Adrenal gland (tissue), 12 donors: Measurements from ENCODE around the gene KLHL14. TPM values are rescaled to one million over a fixed set of nuclear protein-coding genes. Genes with fewer than 3 reads are reported as not detected.

Experiments
- DNase-seq, 7 donors: peaks; one replicate each; pipeline ENCODE4 v3.0.0-alpha.2; 2019 to 2020
- H3K27ac ChIP-seq, 5 donors: fragments of 200-600 bp; sonication (generic) in 4 of 5; 1 replicate in 3 of 5; 2 replicates in 2 of 5; pipeline versions ENCODE4 v1.5.1 to v1.8.0; 2016 to 2020; ENCODE audit warnings: mild to moderate bottlenecking in 1 of 5
- H3K27me3 ChIP-seq: fragments of 200-600 bp; 2 replicates; pipeline ENCODE4 v1.8.0; 2021
- H3K36me3 ChIP-seq, 2 donors: fragments of 200-600 bp; replicated peaks in 1 of 2; 1 replicate in 1 of 2; 2 replicates in 1 of 2; pipeline versions ENCODE4 v1.5.1 to v1.8.0; 2018 to 2022
- H3K4me1 ChIP-seq, 2 donors: fragments of 200-600 bp; replicated peaks in 1 of 2; 1 replicate in 1 of 2; 2 replicates in 1 of 2; pipeline versions ENCODE4 v1.5.1 to v1.8.0; 2018 to 2021
- H3K4me3 ChIP-seq, 4 donors: fragments of 200-600 bp; sonication (generic) in 3 of 4; one replicate each; pipeline ENCODE4 v1.5.1; 2016 to 2018
- H3K9me3 ChIP-seq, 3 donors: fragments of 200-600 bp; sonication (generic) in 1 of 3; replicated peaks in 1 of 3; 1 replicate in 2 of 3; 2 replicates in 1 of 3; pipeline versions ENCODE4 v1.5.1 to v1.8.0; 2016 to 2021
- POLR2A ChIP-seq, 2 donors: fragments of 450-650 bp; IDR thresholded peaks; one replicate each; pipeline ENCODE4 v1.6.1; 2017; ENCODE audit warnings: antibody characterized with exemption in 2 of 2, mild to moderate bottlenecking in 2 of 2, moderate library complexity in 1 of 2
- WGBS, 4 donors: extraction: QIAGEN DNeasy Blood & Tissue Kit in 2 of 4; methylation state at CpG; one replicate each; pipeline versions ENCODE4 v1.1.5 to v1.1.7; 2013 to 2017; 5-methylcytosine and 5-hydroxymethylcytosine counted together
- intact Hi-C, 2 donors: fragments of 100-400 bp; cut with DNase I; formaldehyde crosslinking; loops; one replicate each; pipeline versions ENCODE4 v1.14.1 to v1.15.0; 2022 to 2023
- polyA plus RNA-seq, 3 donors: library from polyadenylated mRNA; stranded (reverse); fragments of 200-250 nt in 2 of 3; fragments of 350-450 nt in 1 of 3; fragmentation: Illumina TruSeq in 1 of 3; extraction: RNeasy Lipid Tissue Mini Kit (QIAGEN cat#74804) in 1 of 3; gene quantifications; one replicate each; pipeline ENCODE4 v1.2.3, GENCODE V29; 2013 to 2014
- total RNA-seq, 9 donors: library from RNA; depleted of rRNA in 4 of 9; stranded (reverse); fragments of >200 nt in 4 of 9; fragments of 120-200 nt in 1 of 9; fragmentation: NEBNext Ultra II Directional in 1 of 9; extraction: Animal tissue kit (Norgen Biotek cat#: 25700) in 1 of 9; gene quantifications; one replicate each; pipeline versions ENCODE4 v1.1.0 to v1.2.4, GENCODE V29; 2013 to 2023
- TF ChIP-seq, protein P1 (sequence below), 6 experiments: fragments of 450-650 bp in 4 of 6; fragments of 200-600 bp in 2 of 6; sonication (generic) in 1 of 6; IDR thresholded peaks; 1 replicate in 5 of 6; 2 replicates in 1 of 6; pipeline versions ENCODE4 v1.5.1 to v1.8.0; 2016 to 2021; ENCODE audit warnings: antibody characterized with exemption in 6 of 6, mild to moderate bottlenecking in 2 of 6, moderate library complexity in 1 of 6
- donor health status: healthy with polysubstance abuse.
- donor health status: Bipolar disorder and iron deficiency.
- donor health status: DM: yes; HTN: yes; CAD: no.
- donor health status: DM: no; HTN: no; CAD: no.
- donor health status: DM: no; HTN: no; CAD: no.
- donor health status: DM: yes; HTN: yes; CAD: no.

Gene KLHL14
- total and polyA plus RNA-seq, 12 donors, result 0.10 to 4.5 (median 0.32) TPM; not detected in 3

DNA sequence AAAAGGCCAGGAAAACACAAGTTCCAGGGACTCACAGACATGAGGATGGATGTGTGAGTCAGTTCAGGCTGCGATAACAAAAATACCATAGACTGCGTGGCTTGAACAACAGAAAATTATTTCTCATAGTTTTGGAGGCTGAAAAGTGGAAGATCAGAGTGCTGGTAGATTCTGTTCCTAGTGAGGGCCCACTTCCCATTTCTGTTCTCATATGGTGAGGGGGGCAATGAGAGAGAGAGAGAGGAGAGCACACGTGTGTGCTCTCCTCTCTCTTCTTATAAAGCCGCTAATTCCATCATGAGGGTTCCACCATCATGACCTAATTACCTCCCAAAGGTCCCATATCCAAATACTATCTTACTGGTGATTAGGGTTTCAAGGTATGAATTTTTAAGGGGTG, 23.0 kb downstream of the KLHL14 start:
- intact Hi-C loops, result no loop called here
- DNase-seq, result no peak
- H3K4me1 ChIP-seq, result no peaks in the 10 kb centered on the region
- WGBS, 4 donors, result 79 to 96% (median 90%) methylated on average over 4 of the region's 4 CpGs
- no peak overlapping the region for H3K4me3 ChIP-seq
- H3K9me3 ChIP-seq, result no peaks in the 10 kb centered on the region
- no peaks in the 10 kb centered on the region for H3K36me3 ChIP-seq
- H3K27me3 ChIP-seq, result no peaks in the 10 kb centered on the region
- no peak overlapping the region for H3K27ac ChIP-seq
- no peak for TF ChIP-seq POLR2A (IDR thresholded peaks at IDR 0.05)
- TF ChIP-seq, protein P1, sequence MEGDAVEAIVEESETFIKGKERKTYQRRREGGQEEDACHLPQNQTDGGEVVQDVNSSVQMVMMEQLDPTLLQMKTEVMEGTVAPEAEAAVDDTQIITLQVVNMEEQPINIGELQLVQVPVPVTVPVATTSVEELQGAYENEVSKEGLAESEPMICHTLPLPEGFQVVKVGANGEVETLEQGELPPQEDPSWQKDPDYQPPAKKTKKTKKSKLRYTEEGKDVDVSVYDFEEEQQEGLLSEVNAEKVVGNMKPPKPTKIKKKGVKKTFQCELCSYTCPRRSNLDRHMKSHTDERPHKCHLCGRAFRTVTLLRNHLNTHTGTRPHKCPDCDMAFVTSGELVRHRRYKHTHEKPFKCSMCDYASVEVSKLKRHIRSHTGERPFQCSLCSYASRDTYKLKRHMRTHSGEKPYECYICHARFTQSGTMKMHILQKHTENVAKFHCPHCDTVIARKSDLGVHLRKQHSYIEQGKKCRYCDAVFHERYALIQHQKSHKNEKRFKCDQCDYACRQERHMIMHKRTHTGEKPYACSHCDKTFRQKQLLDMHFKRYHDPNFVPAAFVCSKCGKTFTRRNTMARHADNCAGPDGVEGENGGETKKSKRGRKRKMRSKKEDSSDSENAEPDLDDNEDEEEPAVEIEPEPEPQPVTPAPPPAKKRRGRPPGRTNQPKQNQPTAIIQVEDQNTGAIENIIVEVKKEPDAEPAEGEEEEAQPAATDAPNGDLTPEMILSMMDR (IDR thresholded peaks at IDR 0.05), result no peak

DNA sequence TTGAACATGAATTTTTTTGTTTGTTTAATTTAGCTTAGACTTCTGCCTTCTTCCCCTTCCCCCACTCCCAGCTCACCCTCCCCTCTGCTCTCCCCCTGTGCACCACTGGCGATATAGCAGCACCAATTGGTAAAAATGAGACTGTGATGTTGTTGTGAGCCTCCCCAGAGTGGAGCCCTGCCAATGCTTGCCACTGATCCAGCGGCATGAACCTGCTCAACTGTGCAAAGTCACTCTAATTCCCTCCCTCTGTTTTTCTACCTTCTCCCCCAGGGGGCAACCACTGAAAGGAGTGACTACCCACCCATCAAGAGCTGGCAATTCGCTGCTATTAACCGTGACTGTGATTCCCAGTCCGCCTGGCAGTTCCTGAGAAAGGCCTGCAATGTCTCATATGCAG, 30.2 kb downstream of the KLHL14 start:
- H3K9me3 ChIP-seq, result no peaks in the 10 kb centered on the region
- TF ChIP-seq POLR2A (IDR thresholded peaks at IDR 0.05), result no peak
- TF ChIP-seq, protein P1 (IDR thresholded peaks at IDR 0.05), result no peak
- H3K4me3 ChIP-seq, result no peak overlapping the region
- no peaks in the 10 kb centered on the region for H3K27me3 ChIP-seq
- intact Hi-C loops, result no loop called here
- WGBS, 4 donors, result 63 to 71% (median 64%) methylated on average over 5 of the region's 5 CpGs
- DNase-seq, result no peak
- H3K4me1 ChIP-seq, result no peaks in the 10 kb centered on the region
- H3K27ac ChIP-seq, result no peak overlapping the region
- no peaks in the 10 kb centered on the region for H3K36me3 ChIP-seq

DNA sequence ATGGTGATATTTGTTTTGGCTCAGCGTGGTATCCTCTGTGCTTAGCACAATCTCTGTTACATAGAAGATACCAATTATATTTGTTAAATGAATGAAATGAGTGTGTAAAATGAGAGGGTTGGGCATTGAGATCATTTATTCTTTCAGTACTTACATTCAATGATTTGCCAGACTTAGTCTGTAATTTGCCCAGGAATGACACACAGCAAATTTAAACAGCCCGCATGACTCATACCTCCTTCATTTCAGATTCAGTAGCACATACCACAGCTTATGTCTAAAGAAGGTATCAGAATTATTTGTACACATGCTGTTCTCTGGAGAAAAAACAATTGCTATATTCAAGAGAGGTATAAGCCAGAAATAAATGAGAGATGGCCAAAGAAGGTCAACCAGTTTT, 37.0 kb downstream of the KLHL14 start:
- H3K4me3 ChIP-seq, result no peak overlapping the region
- peaks cover 5% of the 10 kb centered on the region for H3K27me3 ChIP-seq
- no peak overlapping the region for H3K27ac ChIP-seq
- WGBS, 4 donors, result 83 to 91% (median 85%) methylated on average over 2 of the region's 2 CpGs
- DNase-seq, result no peak
- no peak for TF ChIP-seq POLR2A (IDR thresholded peaks at IDR 0.05)
- TF ChIP-seq, protein P1 (IDR thresholded peaks at IDR 0.05), result no peak
- H3K9me3 ChIP-seq, result no peaks in the 10 kb centered on the region
- intact Hi-C loops, result no loop called here
- H3K4me1 ChIP-seq, result no peaks in the 10 kb centered on the region
- no peaks in the 10 kb centered on the region for H3K36me3 ChIP-seq

DNA sequence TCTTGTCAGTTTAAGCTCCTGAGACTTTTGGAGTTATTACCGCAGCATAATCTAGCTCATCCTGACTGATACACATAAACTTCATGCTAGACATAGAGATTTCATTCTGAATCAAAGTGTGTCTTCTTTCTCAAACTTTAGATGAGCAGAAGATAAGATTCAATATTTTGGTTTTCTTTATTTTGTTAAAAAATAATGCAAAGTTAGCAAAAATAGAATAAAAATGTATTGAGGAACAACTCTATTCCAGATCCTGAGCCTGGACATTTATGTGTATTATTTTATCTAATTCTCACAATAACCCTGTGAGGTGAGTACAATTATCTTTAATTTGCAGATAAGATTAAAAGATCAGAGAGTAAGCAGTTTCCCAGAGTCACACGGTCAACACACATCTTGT, 38.4 kb downstream of the KLHL14 start:
- H3K4me3 ChIP-seq, result no peak overlapping the region
- DNase-seq, result no peak
- H3K27ac ChIP-seq, result no peak overlapping the region
- H3K27me3 ChIP-seq, result peaks cover 5% of the 10 kb centered on the region
- peaks cover 0 to 5% of the 10 kb centered on the region in 2 donors for H3K4me1 ChIP-seq
- WGBS, 4 donors, result 91 to 94% (median 91%) methylated on average over 2 of the region's 2 CpGs
- H3K36me3 ChIP-seq, result no peaks in the 10 kb centered on the region
- TF ChIP-seq, protein P1 (IDR thresholded peaks at IDR 0.05), result no peak
- TF ChIP-seq POLR2A (IDR thresholded peaks at IDR 0.05), result no peak
- no peaks in the 10 kb centered on the region for H3K9me3 ChIP-seq
- intact Hi-C loops, result no loop called here
